ENCODE results near the gene GPR31. TPM values are rescaled to one million over a fixed set of nuclear protein-coding genes. Genes with fewer than 3 reads are reported as not detected.

GPR31 gene
- total and polyA plus RNA-seq, 2 donors (not counting 1 experiment from before 2014, with no cell fraction given) = not detected

DNA sequence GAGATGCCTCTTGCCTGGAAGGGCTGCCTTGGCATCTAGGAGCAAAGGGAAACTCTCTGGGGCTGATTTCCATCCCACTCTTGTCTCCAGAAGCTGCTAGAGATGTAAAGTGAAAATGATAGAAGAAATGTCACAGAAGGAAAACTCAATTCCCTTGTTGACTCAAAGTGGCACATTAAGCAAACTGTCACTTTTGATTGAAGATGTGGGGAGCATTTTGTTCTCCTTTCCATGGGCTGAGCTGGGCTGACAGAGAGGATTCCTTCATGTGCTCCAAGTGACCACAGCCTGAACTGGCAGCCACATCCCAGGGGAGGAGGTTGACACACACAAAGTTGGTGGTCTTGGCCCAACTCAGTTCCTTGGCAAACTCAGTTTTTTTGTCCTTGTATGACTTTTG lies 9.8 kb downstream of the GPR31 start:
- no peaks in the 10 kb centered on the region for H3K79me2 ChIP-seq (ENCODE audit: control insufficient read depth, insufficient read depth, low read length)
- H3K36me3 ChIP-seq (ENCODE audit: control insufficient read depth, insufficient read depth, low read length) = no peaks in the 10 kb centered on the region
- DNase-seq (ENCODE audit: low read depth in 2 of 2) = no peak
- H3K9ac ChIP-seq (ENCODE audit: insufficient read depth, low read length) = no peak overlapping the region
- H4K20me1 ChIP-seq (ENCODE audit: control insufficient read depth, extremely low read depth, insufficient read depth, low read length) = no peaks in the 10 kb centered on the region
- H3K27ac ChIP-seq (ENCODE audit: insufficient read depth, low read length) = no peak overlapping the region
- no peaks in the 10 kb centered on the region for H3K4me1 ChIP-seq (ENCODE audit: control insufficient read depth, extremely low read depth, insufficient read depth, low read length)
- H3K4me2 ChIP-seq (ENCODE audit: extremely low read depth, insufficient read depth, low read length) = no peak overlapping the region
- no peaks in the 10 kb centered on the region for H3K9me3 ChIP-seq (ENCODE audit: control insufficient read depth, insufficient read depth, low read depth, low read length)
- TF ChIP-seq CTCF (conservative IDR thresholded peaks at IDR 0.05 in 1 of 2, IDR thresholded peaks at IDR 0.05 in 1 of 2; ENCODE audit: low read depth in 1 of 2, low read length in 2 of 2) (no peak), EZH2 (IDR thresholded peaks at IDR 0.05; ENCODE audit: low read length, missing control alignments) (no peak)
- H2AFZ ChIP-seq (ENCODE audit: low read length) = no peak overlapping the region
- no peaks in the 10 kb centered on the region for H3K27me3 ChIP-seq (ENCODE audit: control insufficient read depth, insufficient read depth, low read length)
- H3K4me3 ChIP-seq (replicated peaks in 1 of 4; ENCODE audit: control extremely low read depth in 1 of 4, insufficient read depth in 1 of 4, low read depth in 3 of 4, low read length in 4 of 4) = no peak overlapping the region

DNA sequence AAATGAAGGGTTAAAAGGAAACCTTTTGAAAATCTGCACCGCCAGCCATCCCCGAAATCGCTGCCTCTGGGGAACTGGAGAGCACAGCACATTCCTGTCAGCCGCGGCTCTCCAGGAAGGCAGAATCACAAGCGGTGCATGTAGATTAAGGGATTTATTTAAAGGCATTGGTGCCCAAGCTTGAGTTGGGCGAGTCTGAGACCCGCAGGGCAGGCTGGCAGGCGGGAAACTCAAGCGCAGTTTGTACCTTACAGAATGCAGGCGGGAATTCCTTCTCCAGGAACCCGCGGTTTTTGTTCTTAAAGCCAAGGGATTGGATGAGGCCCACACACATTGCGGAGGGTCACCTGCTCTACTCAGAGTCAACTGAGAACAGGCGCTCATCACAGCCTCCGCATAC lies 10.8 kb downstream of the GPR31 start:
- Histone ChIP-seq H3K4me1 (ENCODE audit: control insufficient read depth, extremely low read depth, insufficient read depth, low read length) (no peaks in the 10 kb centered on the region), H3K36me3 (ENCODE audit: control insufficient read depth, insufficient read depth, low read length) (no peaks in the 10 kb centered on the region), H3K27me3 (ENCODE audit: control insufficient read depth, insufficient read depth, low read length) (no peaks in the 10 kb centered on the region), H3K79me2 (ENCODE audit: control insufficient read depth, insufficient read depth, low read length) (no peaks in the 10 kb centered on the region), H3K27ac (ENCODE audit: insufficient read depth, low read length) (no peak overlapping the region), H3K9ac (ENCODE audit: insufficient read depth, low read length) (no peak overlapping the region), H4K20me1 (ENCODE audit: control insufficient read depth, extremely low read depth, insufficient read depth, low read length) (no peaks in the 10 kb centered on the region), H3K4me3 (replicated peaks in 1 of 4; ENCODE audit: control extremely low read depth in 1 of 4, insufficient read depth in 1 of 4, low read depth in 3 of 4, low read length in 4 of 4) (no peak overlapping the region), H3K4me2 (ENCODE audit: extremely low read depth, insufficient read depth, low read length) (no peak overlapping the region), H2AFZ (ENCODE audit: low read length) (no peak overlapping the region), H3K9me3 (ENCODE audit: control insufficient read depth, insufficient read depth, low read depth, low read length) (no peaks in the 10 kb centered on the region)
- DNase-seq (ENCODE audit: low read depth in 2 of 2) = no peak
- no peak for TF ChIP-seq CTCF (conservative IDR thresholded peaks at IDR 0.05 in 1 of 2, IDR thresholded peaks at IDR 0.05 in 1 of 2; ENCODE audit: low read depth in 1 of 2, low read length in 2 of 2)
- no peak for TF ChIP-seq EZH2 (IDR thresholded peaks at IDR 0.05; ENCODE audit: low read length, missing control alignments)

DNA sequence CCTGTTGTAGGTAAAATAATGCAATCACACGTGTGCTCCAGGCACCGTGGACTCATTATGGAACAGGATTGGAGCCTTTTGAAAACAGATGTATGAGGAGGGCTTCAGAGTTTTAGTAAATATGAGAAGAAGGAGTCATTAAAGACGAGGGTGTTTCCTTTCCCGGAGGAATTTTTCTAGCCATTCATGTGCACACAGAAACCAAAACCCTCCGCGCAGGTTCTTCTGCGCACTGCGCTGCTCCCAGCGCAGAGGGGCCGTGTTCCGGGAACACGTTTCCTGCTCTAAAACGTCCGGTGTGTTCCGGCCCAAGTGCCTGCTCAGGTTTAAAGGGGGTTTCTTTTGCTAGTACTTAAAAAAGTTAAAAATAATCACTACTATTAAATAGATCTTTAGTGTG lies 11.6 kb downstream of the GPR31 start:
- Histone ChIP-seq H4K20me1 (ENCODE audit: control insufficient read depth, extremely low read depth, insufficient read depth, low read length) (no peaks in the 10 kb centered on the region), H3K4me3 (replicated peaks in 1 of 4; ENCODE audit: control extremely low read depth in 1 of 4, insufficient read depth in 1 of 4, low read depth in 3 of 4, low read length in 4 of 4) (no peak overlapping the region), H3K9me3 (ENCODE audit: control insufficient read depth, insufficient read depth, low read depth, low read length) (no peaks in the 10 kb centered on the region), H3K9ac (ENCODE audit: insufficient read depth, low read length) (no peak overlapping the region), H3K36me3 (ENCODE audit: control insufficient read depth, insufficient read depth, low read length) (no peaks in the 10 kb centered on the region), H3K79me2 (ENCODE audit: control insufficient read depth, insufficient read depth, low read length) (no peaks in the 10 kb centered on the region), H3K4me2 (ENCODE audit: extremely low read depth, insufficient read depth, low read length) (no peak overlapping the region), H3K27ac (ENCODE audit: insufficient read depth, low read length) (no peak overlapping the region), H2AFZ (ENCODE audit: low read length) (no peak overlapping the region), H3K27me3 (ENCODE audit: control insufficient read depth, insufficient read depth, low read length) (no peaks in the 10 kb centered on the region), H3K4me1 (ENCODE audit: control insufficient read depth, extremely low read depth, insufficient read depth, low read length) (no peaks in the 10 kb centered on the region)
- TF ChIP-seq EZH2 (IDR thresholded peaks at IDR 0.05; ENCODE audit: low read length, missing control alignments) (no peak), CTCF (conservative IDR thresholded peaks at IDR 0.05 in 1 of 2, IDR thresholded peaks at IDR 0.05 in 1 of 2; ENCODE audit: low read depth in 1 of 2, low read length in 2 of 2) (no peak)
- no peak for DNase-seq (ENCODE audit: low read depth in 2 of 2)

Data from fibroblast of lung (primary cell).